B cell (primary cell): ENCODE data around the gene ZNF730. TPM values are rescaled to one million over a fixed set of nuclear protein-coding genes. Genes with fewer than 3 reads are reported as not detected.

Source experiments
- ATAC-seq: fragments of 200-7000 bp; cut with Tn5 transposase; one replicate; pipeline ENCODE4 v1.10.0; 2021; ENCODE audit warnings: low read depth, mild to moderate bottlenecking, moderate number of reproducible peaks, moderate library complexity
- CTCF ChIA-PET: fragments of 350-600 bp; sonication (Branson Sonifier 250); formaldehyde crosslinking; loops from one replicate; lab custom pipeline; 2021; ENCODE audit warnings: antibody characterized with exemption, inconsistent platforms; lab: Charles Lee
- POLR2A ChIA-PET: fragments of 350-600 bp; sonication (Branson Sonifier 250); formaldehyde crosslinking; loops from one replicate; lab custom pipeline; 2021; ENCODE audit warnings: antibody characterized with exemption; lab: Charles Lee
- DNase-seq: peaks from one replicate; pipeline ENCODE4 v3.0.0; 2013
- H2AFZ ChIP-seq: 2 replicates; pipeline ENCODE4 v1.6.1; 2012; ENCODE audit warnings: mild to moderate bottlenecking, low read depth, low read length; ENCODE audit not compliant: insufficient read depth, poor library complexity, severe bottlenecking
- H3K27ac ChIP-seq, 2 donors: 1 replicate in 1 of 2; 2 replicates in 1 of 2; pipeline ENCODE4 v1.5.1; 2012 to 2013; ENCODE audit warnings: low read length in 2 of 2, mild to moderate bottlenecking in 2 of 2, moderate library complexity in 1 of 2
- H3K27me3 ChIP-seq, 4 experiments: fragments of 200-600 bp in 1 of 4; sonication (generic) in 1 of 4; replicated peaks in 1 of 4; 1 replicate in 2 of 4; 2 replicates in 2 of 4; pipeline versions ENCODE4 v1.6.1 to v1.7.0; 2013 to 2016; ENCODE audit warnings: low read length in 3 of 4, mild to moderate bottlenecking in 2 of 4, mixed read lengths in 1 of 4, moderate library complexity in 1 of 4; ENCODE audit not compliant: insufficient read depth in 4 of 4, control insufficient read depth in 3 of 4; ENCODE audit errors: control extremely low read depth in 1 of 4
- H3K36me3 ChIP-seq, 2 experiments: replicated peaks in 1 of 2; 1 replicate in 1 of 2; 2 replicates in 1 of 2; pipeline versions ENCODE4 v1.6.1 to v1.7.1; 2013; ENCODE audit warnings: low read length in 1 of 2; ENCODE audit not compliant: insufficient read depth in 2 of 2, control insufficient read depth in 1 of 2; ENCODE audit errors: control extremely low read depth in 1 of 2, extremely low read depth in 1 of 2
- H3K4me1 ChIP-seq, 2 donors: fragments of 200-600 bp in 1 of 2; sonication (generic) in 1 of 2; 1 replicate in 1 of 2; 2 replicates in 1 of 2; pipeline versions ENCODE4 v1.5.1 to v1.6.1; 2013 to 2017; ENCODE audit warnings: low read length in 2 of 2; ENCODE audit not compliant: control insufficient read depth in 2 of 2, insufficient read depth in 2 of 2
- H3K4me2 ChIP-seq: replicated peaks from 2 replicates; pipeline ENCODE3; 2012; ENCODE audit warnings: mild to moderate bottlenecking, low read depth, low read length; ENCODE audit not compliant: poor library complexity, severe bottlenecking
- H3K4me3 ChIP-seq, 5 experiments: fragments of 200-600 bp in 1 of 5; sonication (generic) in 1 of 5; 1 replicate in 3 of 5; 2 replicates in 2 of 5; pipeline versions ENCODE4 v1.5.1 to v1.7.0; 2011 to 2016; ENCODE audit warnings: low read length in 4 of 5, mild to moderate bottlenecking in 4 of 5, low read depth in 2 of 5, control low read depth in 1 of 5, moderate library complexity in 1 of 5; ENCODE audit not compliant: insufficient read depth in 1 of 5; ENCODE audit errors: control extremely low read depth in 1 of 5, extremely low read depth in 1 of 5
- H3K79me2 ChIP-seq: fragments of 200-600 bp; sonication (generic); one replicate; pipeline ENCODE4 v1.6.0; 2016; ENCODE audit warnings: low read length; ENCODE audit not compliant: control insufficient read depth, insufficient read depth
- H3K9ac ChIP-seq: fragments of 200-600 bp; sonication (generic); 2 replicates; pipeline ENCODE4 v1.6.1; 2017; ENCODE audit warnings: mild to moderate bottlenecking, low read length, moderate library complexity
- H3K9me3 ChIP-seq, 3 donors: one replicate each; pipeline versions ENCODE4 v1.6.1 to v1.7.1; 2013; ENCODE audit warnings: low read length in 2 of 3; ENCODE audit not compliant: control insufficient read depth in 2 of 3, insufficient read depth in 1 of 3; ENCODE audit errors: control extremely low read depth in 1 of 3
- H4K20me1 ChIP-seq: 2 replicates; pipeline ENCODE4 v1.6.0; 2012; ENCODE audit warnings: mild to moderate bottlenecking, low read length; ENCODE audit not compliant: insufficient read depth, control insufficient read depth, poor library complexity, severe bottlenecking
- H3K27ac Mint-ChIP-seq: one replicate; pipeline ENCODE4 v1.8.0; 2021; ENCODE audit warnings: mixed read lengths
- H3K27me3 Mint-ChIP-seq: one replicate; pipeline ENCODE4 v1.8.0; 2021; ENCODE audit warnings: mixed read lengths
- H3K4me1 Mint-ChIP-seq: one replicate; pipeline ENCODE4 v1.8.0; 2021; ENCODE audit warnings: mixed read lengths
- H3K4me3 Mint-ChIP-seq: one replicate; pipeline ENCODE4 v1.8.0; 2021; ENCODE audit warnings: mixed read lengths
- H3K9me3 Mint-ChIP-seq: one replicate; pipeline ENCODE4 v1.8.0; 2022; ENCODE audit warnings: mixed read lengths; ENCODE audit not compliant: insufficient read depth
- CTCF ChIP-seq: fragments of 200-600 bp; IDR thresholded peaks from one replicate; pipeline ENCODE4 v1.8.0; 2022; ENCODE audit warnings: antibody characterized with exemption, mild to moderate bottlenecking
- EZH2 ChIP-seq: IDR thresholded peaks from 2 replicates; pipeline ENCODE4 v1.6.1; 2012; ENCODE audit warnings: borderline replicate concordance, low read depth, mild to moderate bottlenecking, moderate library complexity, low read length; ENCODE audit not compliant: insufficient read depth, poor library complexity, severe bottlenecking
- WGBS: methylation state at CpG from one replicate; pipeline ENCODE4 v1.1.5; 2013; ENCODE audit warnings: missing lambda C conversion rate; ENCODE audit not compliant: insufficient coverage; 5-methylcytosine and 5-hydroxymethylcytosine counted together
- intact Hi-C: fragments of 100-400 bp; cut with micrococcal nuclease; formaldehyde crosslinking; loops from one replicate; pipeline ENCODE4 v1.10.0; 2022
- polyA plus RNA-seq: library from polyadenylated mRNA; depleted of rRNA; stranded (reverse); fragments of >200 nt; gene quantifications from 2 replicates; pipeline ENCODE4 v1.2.3, GENCODE V29; 2012
- total RNA-seq, 2 donors: library from RNA; stranded (reverse); fragments of 120-200 nt in 1 of 2; gene quantifications; 1 replicate in 1 of 2; 2 replicates in 1 of 2; pipeline versions ENCODE4 v1.2.3 to v1.2.4, GENCODE V29; 2013 to 2022

The ZNF730 gene
- total and polyA plus RNA-seq, 2 donors (not counting 1 experiment from before 2014, with no cell fraction given): 0.22 to 0.86 TPM

DNA sequence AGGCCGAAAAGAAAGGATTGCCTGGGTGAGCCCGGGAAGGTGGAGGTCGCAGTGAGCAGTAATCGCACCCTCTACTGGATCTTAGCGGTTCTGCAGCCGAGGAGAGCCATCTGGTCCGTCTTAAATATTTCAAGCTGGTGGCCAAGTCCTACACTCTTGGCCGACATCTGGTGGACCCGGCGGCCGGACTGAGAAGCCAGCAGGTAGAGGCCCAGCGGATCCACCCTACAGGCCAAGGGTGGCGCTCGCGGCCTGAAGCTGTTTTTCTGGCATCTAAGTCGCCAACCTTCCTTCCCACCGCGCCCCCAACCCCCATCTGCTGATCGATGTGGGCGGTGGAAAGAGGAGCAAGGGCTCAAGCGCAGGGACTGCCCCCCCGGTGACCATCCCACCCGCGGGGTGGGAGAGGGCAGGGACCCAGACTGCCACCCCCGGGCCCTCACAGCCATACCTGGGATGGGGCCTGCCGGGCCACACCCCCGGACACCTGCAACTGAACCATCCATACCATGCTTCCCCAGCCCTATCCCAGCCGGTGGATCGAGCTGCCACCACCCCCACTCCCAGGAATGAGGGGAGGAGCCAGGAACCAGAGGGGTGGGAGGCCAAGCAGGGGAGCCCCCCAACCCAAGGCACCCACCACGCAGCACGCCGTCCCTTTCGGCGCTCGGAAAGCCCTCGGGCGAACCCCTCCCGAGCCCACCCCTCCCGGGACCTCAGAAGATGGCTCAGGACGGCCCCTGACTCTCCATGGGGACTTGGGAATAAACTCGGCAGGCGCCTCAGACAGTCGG, 46.3 kb upstream of the ZNF730 start:
- H3K9me3 Mint-ChIP-seq: no peaks in the 10 kb centered on the region
- Histone ChIP-seq H3K4me2 (peak overlapping the region; percentile 59), H3K9me3 (peaks cover 0 to 42% (median 0%) of the 10 kb centered on the region in 3 donors), H3K4me1 (peaks cover 12 to 14% of the 10 kb centered on the region in 2 donors), H2AFZ (peak overlapping the region; percentile 56), H3K4me3 (peak overlapping the region in 3 of 5 experiments; percentile 20 to 36 (median 25)), H3K27ac (no peak overlapping the region), H3K36me3 (no peaks in the 10 kb centered on the region), H4K20me1 (no peaks in the 10 kb centered on the region), H3K27me3 (peaks cover 0 to 19% (median 2%) of the 10 kb centered on the region in 4 experiments), H3K9ac (peak overlapping the region; percentile 37), H3K79me2 (no peaks in the 10 kb centered on the region)
- peaks cover 20% of the 10 kb centered on the region for H3K27me3 Mint-ChIP-seq
- H3K27ac Mint-ChIP-seq: no peak overlapping the region
- intact Hi-C loops: no loop called here
- WGBS: 13% methylated on average over 31 of the region's 43 CpGs
- POLR2A ChIA-PET: no interaction called here
- peak overlapping the region; percentile 44 for H3K4me3 Mint-ChIP-seq
- H3K4me1 Mint-ChIP-seq: peaks cover 7% of the 10 kb centered on the region
- TF ChIP-seq EZH2 (no peak), CTCF (peak; percentile 31)
- CTCF ChIA-PET: no interaction called here
- peak; percentile 16 for DNase-seq
- no peak for ATAC-seq

DNA sequence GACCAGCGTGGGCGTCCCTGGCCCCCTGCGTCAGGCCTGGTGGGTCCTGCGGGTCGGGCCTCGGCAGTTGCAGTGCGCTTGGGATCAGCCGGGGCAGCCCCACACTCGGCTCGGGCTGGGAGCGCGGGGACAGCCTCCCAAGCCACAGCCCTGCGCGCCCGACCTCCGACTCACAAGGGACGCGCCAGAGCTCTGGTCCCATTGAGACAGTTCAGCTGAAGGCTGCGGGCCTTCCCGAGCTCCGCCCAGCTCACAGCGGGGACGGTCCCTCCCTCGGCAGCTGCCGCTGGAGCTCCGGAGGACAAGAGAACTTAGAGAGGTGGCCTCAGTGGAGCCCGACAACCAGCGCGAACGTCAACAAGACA, 45.7 kb upstream of the ZNF730 start:
- H3K27ac Mint-ChIP-seq: no peak overlapping the region
- CTCF ChIA-PET: no interaction called here
- H3K27me3 Mint-ChIP-seq: peaks cover 23% of the 10 kb centered on the region

More for the DNA sequence above, 45.7 kb upstream of the ZNF730 start:
- Histone ChIP-seq H3K4me2 (peak overlapping the region; percentile 59), H2AFZ (peak overlapping the region; percentile 56), H3K36me3 (no peaks in the 10 kb centered on the region), H3K27me3 (peaks cover 0 to 21% (median 2%) of the 10 kb centered on the region in 4 experiments), H3K4me3 (peak overlapping the region in 3 of 5 experiments; percentile 20 to 36 (median 25)), H3K9ac (peak overlapping the region; percentile 37), H3K9me3 (peaks cover 0 to 42% (median 0%) of the 10 kb centered on the region in 3 donors), H3K27ac (no peak overlapping the region), H4K20me1 (no peaks in the 10 kb centered on the region), H3K4me1 (peaks cover 14 to 16% of the 10 kb centered on the region in 2 donors), H3K79me2 (no peaks in the 10 kb centered on the region)
- H3K9me3 Mint-ChIP-seq: no peaks in the 10 kb centered on the region
- DNase-seq: no peak
- H3K4me3 Mint-ChIP-seq: peak overlapping the region; percentile 51
- TF ChIP-seq EZH2: no peak
- no peak for TF ChIP-seq CTCF
- WGBS: 3% methylated on average over 30 of the region's 30 CpGs
- intact Hi-C loops: no loop called here
- H3K4me1 Mint-ChIP-seq: peaks cover 10% of the 10 kb centered on the region
- POLR2A ChIA-PET: no interaction called here
- no peak for ATAC-seq
